Hair follicular keratinocyte (primary cell): Measurements from ENCODE around the gene SERBP1. TPM values are rescaled to one million over a fixed set of nuclear protein-coding genes. Genes with fewer than 3 reads are reported as not detected.

Experiments
- total RNA-seq: library from RNA; depleted of rRNA; stranded (reverse); fragments of >200 nt; gene quantifications from 2 replicates; pipeline ENCODE4 v1.2.3, GENCODE V29; 2015

SERBP1 gene
- 248 and 412 TPM in 2 replicates for total RNA-seq

GRCh38 chr1:67430358-67431155 is at the start of gene SERBP1:
Gene SERBP1, minus strand, starts transcription at chr1:67430402. Its CDS starts 102 bp downstream, at chr1:67430300.

Other genes with a start within 250 kb of the SERBP1 start
- 1.1 and 5.5 TPM in 2 replicates for gene IL12RB2, start 122.5 kb downstream of the SERBP1 start, total RNA-seq